ENCODE data around the gene FETUB. TPM values are rescaled to one million over a fixed set of nuclear protein-coding genes. Genes with fewer than 3 reads are reported as not detected.

The FETUB gene
- total RNA-seq, 1 donor from 2014 or later: not detected

GRCh38 chr3:186596568-186597287 lies 43.5 kb upstream of the FETUB start:
- DNase-seq (ENCODE audit: low spot score in 2 of 2): no peak
- Histone ChIP-seq H3K36me3 (no peaks in the 10 kb centered on the region), H3K4me1 (no peaks in the 10 kb centered on the region), H3K27me3 (no peaks in the 10 kb centered on the region), H3K4me3 (no peak overlapping the region), H3K9me3 (no peaks in the 10 kb centered on the region), H3K27ac (no peak overlapping the region)
- intact Hi-C loops (cut with DNase I): no loop called here
- TF ChIP-seq CTCF (IDR thresholded peaks at IDR 0.05): no peak

- Histone ChIP-seq H3K36me3 (no peaks in the 10 kb centered on the region), H3K9me3 (no peaks in the 10 kb centered on the region), H3K4me3 (no peak overlapping the region), H3K27ac (peak overlapping the region in 1 of 2 donors; percentile 60), H3K4me1 (no peaks in the 10 kb centered on the region), H3K27me3 (no peaks in the 10 kb centered on the region)
- DNase-seq (ENCODE audit: low spot score in 2 of 2): peak; percentile 20 to 77
- intact Hi-C loops (cut with DNase I): no loop called here
- no peak for TF ChIP-seq CTCF (IDR thresholded peaks at IDR 0.05)
These were observed 42.0 kb upstream of the FETUB start for GRCh38 chr3:186598108-186598784.

- intact Hi-C loops (cut with DNase I): no loop called here
- Histone ChIP-seq H3K27me3 (no peaks in the 10 kb centered on the region), H3K4me3 (no peak overlapping the region), H3K36me3 (no peaks in the 10 kb centered on the region), H3K27ac (peak overlapping the region in 1 of 2 donors; percentile 60), H3K4me1 (no peaks in the 10 kb centered on the region), H3K9me3 (no peaks in the 10 kb centered on the region)
- TF ChIP-seq CTCF (IDR thresholded peaks at IDR 0.05): no peak
- DNase-seq (ENCODE audit: low spot score in 2 of 2): no peak
These were observed 41.4 kb upstream of the FETUB start for GRCh38 chr3:186598794-186599141.

- Histone ChIP-seq H3K27me3 (no peaks in the 10 kb centered on the region), H3K36me3 (no peaks in the 10 kb centered on the region), H3K9me3 (no peaks in the 10 kb centered on the region), H3K4me1 (no peaks in the 10 kb centered on the region), H3K27ac (peak overlapping the region in 1 of 2 donors; percentile 60), H3K4me3 (no peak overlapping the region)
- intact Hi-C loops (cut with DNase I): no loop called here
- DNase-seq (ENCODE audit: low spot score in 2 of 2): no peak
- TF ChIP-seq CTCF (IDR thresholded peaks at IDR 0.05): no peak
These were observed 40.9 kb upstream of the FETUB start for GRCh38 chr3:186599142-186599784.

GRCh38 chr3:186599785-186600166 lies 40.4 kb upstream of the FETUB start:
- H3K27ac ChIP-seq: no peak overlapping the region
- H3K36me3 ChIP-seq: no peaks in the 10 kb centered on the region
- no peak for DNase-seq (ENCODE audit: low spot score in 2 of 2)
- H3K4me3 ChIP-seq: no peak overlapping the region
- intact Hi-C loops (cut with DNase I): no loop called here
- H3K9me3 ChIP-seq: no peaks in the 10 kb centered on the region
- no peak for TF ChIP-seq CTCF (IDR thresholded peaks at IDR 0.05)
- no peaks in the 10 kb centered on the region for H3K27me3 ChIP-seq
- no peaks in the 10 kb centered on the region for H3K4me1 ChIP-seq
